Lung (tissue), 12 donors: ENCODE measurements around the gene ZNF431. TPM values are rescaled to one million over a fixed set of nuclear protein-coding genes. Genes with fewer than 3 reads are reported as not detected.

ENCODE experiments used
- ATAC-seq: fragments of 200-7000 bp; cut with Tn5 transposase; one replicate; pipeline ENCODE4 v1.9.1; 2020; ENCODE audit warnings: moderate number of reproducible peaks; ENCODE audit not compliant: insufficient read depth, low FRiP score
- DNase-seq, 3 donors: peaks; one replicate each; pipeline ENCODE4 v3.0.0-alpha.2; 2013 to 2017
- H3K27ac ChIP-seq, 2 donors: one replicate each; pipeline ENCODE4 v1.5.1; 2013; ENCODE audit warnings: mild to moderate bottlenecking in 2 of 2, moderate library complexity in 2 of 2, control low read depth in 1 of 2, inconsistent platforms in 1 of 2, low read depth in 1 of 2, low read length in 1 of 2
- H3K27me3 ChIP-seq, 3 donors: one replicate each; pipeline ENCODE4 v1.5.1; 2013; ENCODE audit warnings: low read length in 2 of 3; ENCODE audit not compliant: control insufficient read depth in 3 of 3, insufficient read depth in 3 of 3
- H3K36me3 ChIP-seq, 4 donors: one replicate each; pipeline ENCODE4 v1.5.1; 2013; ENCODE audit warnings: low read length in 4 of 4, mild to moderate bottlenecking in 1 of 4, moderate library complexity in 1 of 4; ENCODE audit not compliant: control insufficient read depth in 4 of 4, insufficient read depth in 4 of 4
- H3K4me1 ChIP-seq, 5 donors: one replicate each; pipeline ENCODE4 v1.5.1; 2013; ENCODE audit warnings: low read length in 5 of 5, mild to moderate bottlenecking in 2 of 5, moderate library complexity in 1 of 5; ENCODE audit not compliant: control insufficient read depth in 5 of 5, insufficient read depth in 5 of 5
- H3K4me3 ChIP-seq: one replicate; pipeline ENCODE4 v1.5.1; 2013; ENCODE audit warnings: mild to moderate bottlenecking, control low read depth, moderate library complexity
- H3K9ac ChIP-seq, 2 donors: one replicate each; pipeline ENCODE4 v1.5.1; 2013; ENCODE audit warnings: low read length in 2 of 2, control low read depth in 1 of 2; ENCODE audit not compliant: insufficient read depth in 1 of 2
- H3K9me3 ChIP-seq, 4 donors: one replicate each; pipeline ENCODE4 v1.5.1; 2013; ENCODE audit warnings: low read length in 3 of 4, mild to moderate bottlenecking in 1 of 4, moderate library complexity in 1 of 4; ENCODE audit not compliant: control insufficient read depth in 4 of 4, insufficient read depth in 3 of 4
- CTCF ChIP-seq: IDR thresholded peaks from 2 replicates; pipeline ENCODE4 v1.5.1; 2012; ENCODE audit warnings: mild to moderate bottlenecking; ENCODE audit errors: control extremely low read depth, extremely low read depth
- WGBS, 2 donors: extraction: QIAGEN DNeasy Blood & Tissue Kit; methylation state at CpG; one replicate each; pipeline ENCODE4 v1.1.7; 2013; 5-methylcytosine and 5-hydroxymethylcytosine counted together
- polyA plus RNA-seq, 2 donors: library from polyadenylated mRNA; stranded (reverse); fragments of 200-250 nt; gene quantifications; one replicate each; pipeline ENCODE4 v1.2.1, GENCODE V29; 2013
- total RNA-seq, 2 donors: library from RNA; depleted of rRNA in 1 of 2; stranded (reverse); fragments of >200 nt in 1 of 2; gene quantifications; one replicate each; pipeline ENCODE4 v1.2.1, GENCODE V29; 2014 to 2021
- donor health status: control.
- donor health status: control.
- donor health status: Bipolar disorder and iron deficiency.
- donor health status: healthy.
- donor health status: DM: yes; HTN: yes; CAD: no.

ZNF431 gene
- total and polyA plus RNA-seq, 4 donors: 3.5 to 36.2 (median 19.4) TPM

GRCh38 chr19:21098291-21098690, 43.5 kb upstream of the ZNF431 start:
- WGBS, 2 donors: 68 to 93% methylated on average over 2 of the region's 2 CpGs

GRCh38 chr19:21101521-21102242, 40.2 kb upstream of the ZNF431 start:
- Histone ChIP-seq H3K27ac (no peak overlapping the region), H3K9me3 (no peaks in the 10 kb centered on the region), H3K4me3 (no peak overlapping the region), H3K27me3 (no peaks in the 10 kb centered on the region), H3K4me1 (no peaks in the 10 kb centered on the region), H3K36me3 (peaks cover 3 to 11% (median 6%) of the 10 kb centered on the region in 4 donors), H3K9ac (no peak overlapping the region)
- no peak for DNase-seq
- no peak for ATAC-seq
- WGBS, 2 donors: 87 to 99% methylated on average over 2 of the region's 2 CpGs
- no peak for TF ChIP-seq CTCF

More at GRCh38 chr19:21098291-21098690, 43.5 kb upstream of the ZNF431 start:
- no peaks in the 10 kb centered on the region for H3K4me1 ChIP-seq
- H3K9me3 ChIP-seq: no peaks in the 10 kb centered on the region
- no peak overlapping the region for H3K27ac ChIP-seq
- H3K4me3 ChIP-seq: no peak overlapping the region
- ATAC-seq: no peak
- H3K36me3 ChIP-seq: peaks cover 3 to 7% (median 5%) of the 10 kb centered on the region in 4 donors
- TF ChIP-seq CTCF: no peak
- no peaks in the 10 kb centered on the region for H3K27me3 ChIP-seq
- H3K9ac ChIP-seq: no peak overlapping the region
- DNase-seq: no peak

- Histone ChIP-seq H3K27ac (no peak overlapping the region), H3K36me3 (peaks cover 2 to 13% (median 10%) of the 10 kb centered on the region in 4 donors), H3K9me3 (peaks cover 0 to 2% (median 1%) of the 10 kb centered on the region in 4 donors), H3K9ac (no peak overlapping the region), H3K4me3 (no peak overlapping the region), H3K4me1 (no peaks in the 10 kb centered on the region), H3K27me3 (no peaks in the 10 kb centered on the region)
- ATAC-seq (no peak), DNase-seq (no peak)
- no peak for TF ChIP-seq CTCF
Observed at GRCh38 chr19:21109116-21109515, 32.7 kb upstream of the ZNF431 start.
